Chondrocyte (in vitro differentiated cells): ENCODE measurements around the gene EIF4E3. TPM values are rescaled to one million over a fixed set of nuclear protein-coding genes. Genes with fewer than 3 reads are reported as not detected.
A peak's percentile ranks its signal among the peaks of the same experiment; 100 is the strongest.

Source experiments
- DNase-seq: peaks from one replicate; pipeline ENCODE4 v3.0.0; 2021; ENCODE audit warnings: mixed read lengths, low spot score
- H3K27ac Mint-ChIP-seq: one replicate; pipeline ENCODE4 v1.8.0; 2021; ENCODE audit warnings: mild to moderate bottlenecking, moderate library complexity, mixed read lengths; ENCODE audit not compliant: unreplicated experiment
- H3K27me3 Mint-ChIP-seq: 2 replicates; pipeline ENCODE4 v1.8.0; 2021; ENCODE audit warnings: low read depth, mixed read lengths
- H3K36me3 Mint-ChIP-seq: 2 replicates; pipeline ENCODE4 v1.8.0; 2021; ENCODE audit warnings: low read depth, mixed read lengths
- H3K4me1 Mint-ChIP-seq: 2 replicates; pipeline ENCODE4 v1.8.0; 2021; ENCODE audit warnings: low read depth, mild to moderate bottlenecking, mixed read lengths
- H3K4me3 Mint-ChIP-seq: one replicate; pipeline ENCODE4 v1.8.0; 2021; ENCODE audit warnings: mild to moderate bottlenecking, moderate library complexity, mixed read lengths; ENCODE audit not compliant: unreplicated experiment
- H3K9me3 Mint-ChIP-seq: 2 replicates; pipeline ENCODE4 v1.8.0; 2021; ENCODE audit warnings: low read depth, mixed read lengths
- total RNA-seq: library from RNA; stranded (reverse); gene quantifications from 3 replicates; pipeline ENCODE4 v1.2.1, GENCODE V29; 2021
- TF ChIP-seq, protein P1 (sequence below): fragments of 200-600 bp; sonication (generic); IDR thresholded peaks from 2 replicates; pipeline ENCODE4 v1.5.0; 2021; ENCODE audit warnings: antibody characterized with exemption, mild to moderate bottlenecking, moderate library complexity

Gene EIF4E3
- total RNA-seq, 1 donor from 2014 or later, result 12.4 TPM

DNA sequence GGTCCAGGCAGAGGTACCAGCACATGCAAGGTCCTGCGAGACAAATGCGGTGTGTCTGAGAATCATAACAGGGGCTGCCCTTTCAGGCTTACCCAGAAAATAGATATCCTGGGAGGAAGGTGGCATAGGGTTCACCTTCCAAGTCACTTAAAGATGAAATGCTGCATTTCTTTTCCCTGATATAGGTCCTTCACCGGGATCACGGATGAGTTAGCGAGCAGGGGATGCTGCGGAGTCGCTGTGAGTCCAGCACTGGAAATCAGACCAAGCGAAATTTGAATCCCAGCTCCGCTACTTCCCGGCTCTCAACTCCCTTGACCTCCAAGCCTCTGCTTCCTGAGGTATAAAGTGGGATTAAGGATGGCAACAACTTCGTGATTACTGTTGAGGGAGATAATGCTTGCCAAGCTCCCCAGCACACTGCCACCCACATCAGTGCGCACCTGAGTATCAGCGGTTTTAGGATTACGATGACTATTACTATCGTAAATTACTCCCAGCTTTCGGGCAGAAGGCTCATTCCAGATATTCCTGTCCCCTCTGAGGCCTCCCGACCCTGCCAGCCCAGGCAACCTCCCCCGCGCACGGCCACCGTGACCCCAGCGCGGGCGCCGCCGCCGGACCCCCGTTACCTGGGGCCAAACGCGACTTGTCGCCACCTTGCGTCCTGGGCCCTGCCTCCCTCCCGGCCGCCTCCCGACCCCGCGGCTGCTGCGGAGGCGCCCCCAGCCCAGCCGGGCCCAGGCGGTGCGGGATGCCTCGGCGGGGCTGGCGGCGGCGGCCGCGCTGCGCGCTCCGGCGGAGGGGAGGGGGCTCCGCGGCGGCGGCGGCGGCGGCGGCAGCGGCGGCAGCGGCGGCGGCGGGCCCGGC lies 27.9 kb upstream of the EIF4E3 start:
- Mint-ChIP-seq H3K9me3 (no peaks in the 10 kb centered on the region), H3K27ac (no peak overlapping the region), H3K4me3 (peak overlapping the region; percentile 62), H3K4me1 (peaks cover 14% of the 10 kb centered on the region), H3K27me3 (peaks cover 46% of the 10 kb centered on the region), H3K36me3 (peaks cover 1% of the 10 kb centered on the region)
- DNase-seq, result no peak
- TF ChIP-seq, protein P1, sequence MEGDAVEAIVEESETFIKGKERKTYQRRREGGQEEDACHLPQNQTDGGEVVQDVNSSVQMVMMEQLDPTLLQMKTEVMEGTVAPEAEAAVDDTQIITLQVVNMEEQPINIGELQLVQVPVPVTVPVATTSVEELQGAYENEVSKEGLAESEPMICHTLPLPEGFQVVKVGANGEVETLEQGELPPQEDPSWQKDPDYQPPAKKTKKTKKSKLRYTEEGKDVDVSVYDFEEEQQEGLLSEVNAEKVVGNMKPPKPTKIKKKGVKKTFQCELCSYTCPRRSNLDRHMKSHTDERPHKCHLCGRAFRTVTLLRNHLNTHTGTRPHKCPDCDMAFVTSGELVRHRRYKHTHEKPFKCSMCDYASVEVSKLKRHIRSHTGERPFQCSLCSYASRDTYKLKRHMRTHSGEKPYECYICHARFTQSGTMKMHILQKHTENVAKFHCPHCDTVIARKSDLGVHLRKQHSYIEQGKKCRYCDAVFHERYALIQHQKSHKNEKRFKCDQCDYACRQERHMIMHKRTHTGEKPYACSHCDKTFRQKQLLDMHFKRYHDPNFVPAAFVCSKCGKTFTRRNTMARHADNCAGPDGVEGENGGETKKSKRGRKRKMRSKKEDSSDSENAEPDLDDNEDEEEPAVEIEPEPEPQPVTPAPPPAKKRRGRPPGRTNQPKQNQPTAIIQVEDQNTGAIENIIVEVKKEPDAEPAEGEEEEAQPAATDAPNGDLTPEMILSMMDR, result no peak

DNA sequence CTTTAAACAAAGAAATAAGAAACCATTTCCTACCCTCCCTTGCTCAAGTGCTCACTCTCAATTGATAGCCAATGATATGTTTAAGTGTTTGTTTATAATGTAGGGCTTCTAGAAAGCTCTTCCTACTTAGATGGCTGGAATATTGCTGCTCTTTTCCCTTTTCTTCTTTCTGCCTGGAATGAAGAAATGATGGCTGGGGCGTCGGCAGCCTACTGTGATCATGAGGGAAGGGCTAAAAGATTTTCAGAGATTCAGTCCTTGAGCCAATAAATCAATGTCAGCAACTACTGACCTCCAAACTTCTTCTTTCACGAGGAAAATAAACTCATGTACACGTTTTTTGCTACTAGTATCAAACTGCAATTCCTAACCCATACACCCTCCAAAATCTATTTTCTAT lies 26.4 kb upstream of the EIF4E3 start:
- Mint-ChIP-seq H3K4me3 (no peak overlapping the region), H3K4me1 (peaks cover 14% of the 10 kb centered on the region), H3K27ac (no peak overlapping the region), H3K36me3 (peaks cover 2% of the 10 kb centered on the region), H3K9me3 (no peaks in the 10 kb centered on the region), H3K27me3 (peaks cover 37% of the 10 kb centered on the region)
- TF ChIP-seq, protein P1, result no peak
- DNase-seq, result no peak

DNA sequence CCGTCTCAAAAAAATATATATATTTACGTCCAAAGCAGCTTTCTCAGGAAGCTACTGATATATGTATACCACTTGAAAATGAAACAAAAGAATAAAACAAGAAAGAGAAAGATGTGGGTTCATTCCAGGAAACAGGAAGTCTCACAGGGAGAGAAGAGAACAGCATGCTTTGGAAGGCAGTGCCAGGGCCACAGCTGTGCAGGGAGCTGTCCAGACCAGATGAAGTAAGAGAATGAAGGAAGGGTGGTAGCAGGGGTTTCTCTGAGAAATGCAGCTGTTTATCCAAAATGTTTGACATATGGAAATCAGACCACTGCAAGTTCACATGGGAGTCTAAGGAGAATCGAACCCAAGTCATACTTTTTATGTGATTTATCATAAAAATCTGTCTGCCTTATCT lies 19.5 kb upstream of the EIF4E3 start:
- TF ChIP-seq, protein P1, result no peak

DNA sequence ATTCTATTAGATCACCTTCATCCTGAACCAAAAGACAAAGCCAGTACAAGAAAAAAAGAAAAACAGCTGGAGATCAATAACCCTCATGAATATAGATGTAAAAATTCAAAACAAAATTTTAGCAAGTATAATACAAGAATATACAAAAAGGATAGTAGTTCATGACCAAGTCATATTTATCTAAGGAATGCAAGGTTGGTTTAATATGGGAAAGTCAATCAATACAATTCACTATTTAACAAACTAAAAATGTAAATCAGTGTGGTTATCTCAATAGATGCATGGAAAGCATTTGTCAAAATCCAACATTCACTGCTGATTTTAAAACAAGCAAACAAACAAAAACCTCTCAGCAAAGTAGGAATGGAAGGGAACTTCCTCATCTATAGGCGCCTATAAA lies 17.4 kb upstream of the EIF4E3 start:
- H3K4me3 Mint-ChIP-seq, result no peak overlapping the region
- peaks cover 23% of the 10 kb centered on the region for H3K36me3 Mint-ChIP-seq
- TF ChIP-seq, protein P1, result no peak
- no peaks in the 10 kb centered on the region for H3K4me1 Mint-ChIP-seq
- DNase-seq, result no peak
- peaks cover 11% of the 10 kb centered on the region for H3K27me3 Mint-ChIP-seq
- H3K9me3 Mint-ChIP-seq, result peaks cover 50% of the 10 kb centered on the region
- H3K27ac Mint-ChIP-seq, result no peak overlapping the region

More for the DNA sequence above, 19.5 kb upstream of the EIF4E3 start:
- H3K27ac Mint-ChIP-seq, result no peak overlapping the region
- H3K4me3 Mint-ChIP-seq, result no peak overlapping the region
- no peak for DNase-seq
- peaks cover 41% of the 10 kb centered on the region for H3K9me3 Mint-ChIP-seq
- peaks cover 22% of the 10 kb centered on the region for H3K36me3 Mint-ChIP-seq
- peaks cover 11% of the 10 kb centered on the region for H3K27me3 Mint-ChIP-seq
- H3K4me1 Mint-ChIP-seq, result no peaks in the 10 kb centered on the region

DNA sequence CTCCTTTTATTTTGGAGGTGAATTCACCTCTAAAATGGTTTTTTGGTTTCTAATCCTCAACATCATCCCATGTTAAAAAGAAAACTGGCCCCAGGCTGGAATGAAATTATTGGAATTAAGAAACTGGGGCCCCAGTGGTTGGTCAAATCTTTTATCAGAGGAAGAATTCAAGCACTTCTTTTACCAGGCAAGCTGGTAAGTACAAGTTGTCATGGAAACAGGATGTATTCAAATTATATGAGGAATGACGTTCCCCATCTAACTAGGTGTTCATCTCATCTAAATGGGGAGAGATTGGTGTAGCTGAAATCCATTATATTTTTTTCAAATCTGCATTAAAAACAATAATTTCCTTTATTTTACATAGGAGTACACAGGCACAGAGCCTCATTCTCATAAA lies 9.7 kb upstream of the EIF4E3 start:
- TF ChIP-seq, protein P1, result no peak
- Mint-ChIP-seq H3K27ac (no peak overlapping the region), H3K4me3 (no peak overlapping the region), H3K4me1 (no peaks in the 10 kb centered on the region), H3K27me3 (peaks cover 33% of the 10 kb centered on the region), H3K9me3 (peaks cover 14% of the 10 kb centered on the region), H3K36me3 (peaks cover 6% of the 10 kb centered on the region)
- no peak for DNase-seq
